IMR-90 (cell line): Measurements from ENCODE around the gene ARPC5L. TPM values are rescaled to one million over a fixed set of nuclear protein-coding genes. Genes with fewer than 3 reads are reported as not detected.

Experiments used
- ATAC-seq: fragments of 200-7000 bp; cut with Tn5 transposase; 2 replicates; pipeline ENCODE4 v1.9.1; 2020; ENCODE audit warnings: low read depth, mild to moderate bottlenecking, moderate library complexity
- BruUV-seq: library from RNA; stranded (reverse); fragments of 400-500 nt; replicated peaks from 2 replicates; lab custom pipeline; 2021; lab: Mats Ljungman, UMichigan
- CTCF ChIA-PET: fragments of 300-600 bp; formaldehyde crosslinking; extraction: SDS; loops from one replicate; lab custom pipeline; 2021; ENCODE audit warnings: antibody characterized with exemption; lab: Yijun Ruan, JAX
- POLR2A ChIA-PET: fragments of 300-600 bp; sonication (Branson Sonifier 250); formaldehyde crosslinking; loops from one replicate; lab custom pipeline; 2022; ENCODE audit warnings: antibody characterized with exemption; ENCODE audit not compliant: unreplicated experiment; lab: Charles Lee
- DNase-seq: peaks from one replicate; pipeline ENCODE4 v3.0.0; 2013
- H2AFZ ChIP-seq: replicated peaks from 2 replicates; pipeline ENCODE3; 2013; ENCODE audit warnings: low read length, mild to moderate bottlenecking; ENCODE audit not compliant: poor library complexity
- H2AK5ac ChIP-seq: 2 replicates; pipeline ENCODE4 v1.6.1; 2013; ENCODE audit warnings: low read depth, low read length, inconsistent platforms
- H2AK9ac ChIP-seq: replicated peaks from 2 replicates; pipeline ENCODE3; 2013; ENCODE audit warnings: mild to moderate bottlenecking, low read depth, low read length, moderate library complexity; ENCODE audit not compliant: poor library complexity
- H2BK120ac ChIP-seq: 2 replicates; pipeline ENCODE4 v1.6.1; 2013; ENCODE audit warnings: low read depth, low read length, inconsistent platforms
- H2BK15ac ChIP-seq: 3 replicates; pipeline ENCODE4 v1.6.1; 2013; ENCODE audit warnings: low read depth, low read length, inconsistent platforms
- H2BK20ac ChIP-seq: 2 replicates; pipeline ENCODE4 v1.6.1; 2013; ENCODE audit warnings: low read depth, mild to moderate bottlenecking, inconsistent platforms, low read length, moderate library complexity
- H2BK5ac ChIP-seq: 2 replicates; pipeline ENCODE4 v1.6.1; 2013; ENCODE audit warnings: mild to moderate bottlenecking, low read depth, low read length, inconsistent platforms; ENCODE audit not compliant: poor library complexity, severe bottlenecking
- H3K14ac ChIP-seq: replicated peaks from 2 replicates; pipeline ENCODE4 v1.6.1; 2013; ENCODE audit warnings: low read depth, low read length, inconsistent platforms
- H3K18ac ChIP-seq: 2 replicates; pipeline ENCODE4 v1.6.1; 2013; ENCODE audit warnings: low read depth, low read length, control low read depth
- H3K23ac ChIP-seq: 2 replicates; pipeline ENCODE4 v1.6.1; 2013; ENCODE audit warnings: low read depth, low read length, inconsistent platforms
- H3K27ac ChIP-seq: 2 replicates; pipeline ENCODE4 v1.5.1; 2013; ENCODE audit warnings: mild to moderate bottlenecking, control low read depth, low read length; ENCODE audit not compliant: insufficient read depth
- H3K27me3 ChIP-seq: 2 replicates; pipeline ENCODE4 v1.6.1; 2013; ENCODE audit warnings: low read length; ENCODE audit not compliant: control insufficient read depth, insufficient read depth
- H3K36me3 ChIP-seq: 2 replicates; pipeline ENCODE4 v1.6.1; 2013; ENCODE audit warnings: low read length, mixed read lengths; ENCODE audit not compliant: control insufficient read depth, insufficient read depth
- H3K4ac ChIP-seq: 2 replicates; pipeline ENCODE4 v1.6.1; 2013; ENCODE audit warnings: low read depth, low read length, inconsistent platforms
- H3K4me1 ChIP-seq: 2 replicates; pipeline ENCODE4 v1.6.1; 2013; ENCODE audit warnings: low read length, mixed read lengths; ENCODE audit not compliant: control insufficient read depth, insufficient read depth
- H3K4me2 ChIP-seq: 2 replicates; pipeline ENCODE4 v1.6.1; 2013; ENCODE audit warnings: low read depth, mild to moderate bottlenecking, control low read depth, low read length, moderate library complexity
- H3K4me3 ChIP-seq: 2 replicates; pipeline ENCODE4 v1.5.1; 2013; ENCODE audit warnings: low read depth, mild to moderate bottlenecking, control low read depth, low read length, moderate library complexity; ENCODE audit not compliant: insufficient read depth
- H3K56ac ChIP-seq: 2 replicates; pipeline ENCODE4 v1.6.1; 2013; ENCODE audit warnings: low read length, inconsistent platforms; ENCODE audit not compliant: insufficient read depth; ENCODE audit errors: extremely low read depth
- H3K79me1 ChIP-seq, 2 experiments: 2 replicates each; pipeline ENCODE4 v1.6.1; 2013; ENCODE audit warnings: low read length in 2 of 2, inconsistent platforms in 1 of 2, low read depth in 1 of 2
- H3K9ac ChIP-seq: 2 replicates; pipeline ENCODE4 v1.6.1; 2013; ENCODE audit warnings: low read depth, low read length, control low read depth
- H3K9me1 ChIP-seq: 2 replicates; pipeline ENCODE4 v1.6.1; 2013; ENCODE audit warnings: low read length, inconsistent platforms; ENCODE audit not compliant: insufficient read depth
- H3K9me3 ChIP-seq: 2 replicates; pipeline ENCODE4 v1.6.1; 2013; ENCODE audit warnings: low read length; ENCODE audit not compliant: control insufficient read depth, insufficient read depth
- H4K20me1 ChIP-seq: 2 replicates; pipeline ENCODE4 v1.6.1; 2013; ENCODE audit warnings: low read length, inconsistent platforms; ENCODE audit not compliant: insufficient read depth
- H4K5ac ChIP-seq: 2 replicates; pipeline ENCODE4 v1.6.1; 2013; ENCODE audit warnings: mild to moderate bottlenecking, low read depth, low read length, control low read depth
- H4K8ac ChIP-seq, 2 experiments: 2 replicates each; pipeline ENCODE4 v1.6.1; 2013; ENCODE audit warnings: low read depth in 2 of 2, low read length in 2 of 2, control low read depth in 1 of 2, inconsistent platforms in 1 of 2
- H4K91ac ChIP-seq: 2 replicates; pipeline ENCODE4 v1.6.1; 2013; ENCODE audit warnings: low read depth, low read length, inconsistent platforms; ENCODE audit not compliant: insufficient read depth
- BHLHE40 ChIP-seq: fragments of 150-350 bp; IDR thresholded peaks from 2 replicates; pipeline ENCODE4 v1.6.1; 2016; ENCODE audit warnings: mild to moderate bottlenecking, low read depth, low read length
- CEBPB ChIP-seq: IDR thresholded peaks from 2 replicates; pipeline ENCODE4 v1.6.1; 2012; ENCODE audit warnings: low read depth, low read length, improper control_type of control experiment
- CHD1 ChIP-seq: IDR thresholded peaks from 2 replicates; pipeline ENCODE4 v1.6.1; 2012; ENCODE audit warnings: low read depth, low read length, improper control_type of control experiment
- CTCF ChIP-seq: conservative IDR thresholded peaks from 2 replicates; pipeline ENCODE4 v1.5.1; 2012; ENCODE audit warnings: mild to moderate bottlenecking, low read depth, low read length, improper control_type of control experiment
- ELK1 ChIP-seq: fragments of 150-350 bp; IDR thresholded peaks from 2 replicates; pipeline ENCODE4 v1.6.1; 2016; ENCODE audit warnings: low read depth, mild to moderate bottlenecking, low read length, moderate library complexity, borderline replicate concordance
- FOS ChIP-seq: fragments of 150-350 bp; IDR thresholded peaks from 2 replicates; pipeline ENCODE4 v1.6.1; 2016; ENCODE audit warnings: low read depth, low read length
- MAFK ChIP-seq: IDR thresholded peaks from 2 replicates; pipeline ENCODE4 v1.6.1; 2012; ENCODE audit warnings: low read depth, low read length, improper control_type of control experiment
- MAZ ChIP-seq: IDR thresholded peaks from 2 replicates; pipeline ENCODE4 v1.6.1; 2012; ENCODE audit warnings: low read depth, mild to moderate bottlenecking, low read length, improper control_type of control experiment, moderate library complexity, borderline replicate concordance
- MXI1 ChIP-seq: IDR thresholded peaks from 2 replicates; pipeline ENCODE4 v1.6.1; 2012; ENCODE audit warnings: low read depth, mild to moderate bottlenecking, low read length, moderate library complexity, borderline replicate concordance
- NFE2L2 ChIP-seq: fragments of 150-350 bp; IDR thresholded peaks from 2 replicates; pipeline ENCODE4 v1.6.1; 2016; ENCODE audit warnings: low read depth, mild to moderate bottlenecking, low read length
- POLR2A ChIP-seq: IDR thresholded peaks from 2 replicates; pipeline ENCODE4 v1.6.1; 2012; ENCODE audit warnings: mild to moderate bottlenecking, low read depth, low read length
- RAD21 ChIP-seq: IDR thresholded peaks from 2 replicates; pipeline ENCODE4 v1.6.1; 2012; ENCODE audit warnings: low read length, improper control_type of control experiment
- RCOR1 ChIP-seq: IDR thresholded peaks from 2 replicates; pipeline ENCODE4 v1.6.1; 2012; ENCODE audit warnings: mild to moderate bottlenecking, low read length, improper control_type of control experiment; ENCODE audit not compliant: insufficient replicate concordance
- RFX5 ChIP-seq: IDR thresholded peaks from 2 replicates; pipeline ENCODE4 v1.8.0; 2012; ENCODE audit warnings: low read depth, mild to moderate bottlenecking, low read length, moderate library complexity
- SMC3 ChIP-seq: fragments of 150-350 bp; IDR thresholded peaks from 2 replicates; pipeline ENCODE4 v1.6.1; 2016; ENCODE audit warnings: low read depth, mild to moderate bottlenecking, antibody characterized with exemption, low read length, moderate library complexity
- USF2 ChIP-seq: fragments of 150-350 bp; IDR thresholded peaks from 2 replicates; pipeline ENCODE4 v1.6.1; 2017; ENCODE audit warnings: mild to moderate bottlenecking, antibody characterized with exemption, low read length, low read depth
- WGBS, 2 experiments: methylation state at CpG; one replicate each; pipeline versions ENCODE4 v1.1.5 to v1.1.7; 2013; ENCODE audit warnings: missing lambda C conversion rate in 2 of 2; ENCODE audit not compliant: insufficient read length in 1 of 2; ENCODE audit errors: extremely low coverage in 2 of 2; 5-methylcytosine and 5-hydroxymethylcytosine counted together
- dilution Hi-C: fragments of 300-500 bp; cut with HindIII; formaldehyde crosslinking; loops from one replicate; pipeline ENCODE4 v1.14.3; 2018; ENCODE audit warnings: low sequenced_read_pairs; ENCODE audit not compliant: unreplicated experiment
- in situ Hi-C: fragments of 300-500 bp; cut with MboI; formaldehyde crosslinking; loops from 3 replicates; pipeline ENCODE4 v1.14.3; 2019; ENCODE audit warnings: low sequenced_read_pairs, inconsistent platforms, mixed read lengths
- intact Hi-C: fragments of 100-400 bp; cut with micrococcal nuclease; formaldehyde crosslinking; loops from 2 replicates; pipeline ENCODE4 v1.10.0; 2022
- polyA plus RNA-seq, 3 experiments: library from polyadenylated mRNA; depleted of rRNA; stranded (reverse); fragments of >200 nt; gene quantifications; 2 replicates each; pipeline ENCODE4 v1.2.3, GENCODE V29; 2012; ENCODE audit warnings: low replicate concordance in 1 of 3
- total RNA-seq: library from RNA; depleted of rRNA; stranded (reverse); fragments of >200 nt; gene quantifications from 2 replicates; pipeline ENCODE4 v1.2.3, GENCODE V29; 2012

The ARPC5L gene
- total and polyA plus RNA-seq, 2 of the 4 experiments (the other 2 are of a cell fraction), result 11.1 to 53.8 TPM

- Histone ChIP-seq H4K5ac (no peak overlapping the region), H3K79me1 (peaks cover 10 to 15% of the 10 kb centered on the region in 2 experiments), H2BK5ac (no peak overlapping the region), H3K9ac (no peak overlapping the region), H2BK20ac (no peak overlapping the region), H3K27me3 (no peaks in the 10 kb centered on the region), H3K23ac (no peak overlapping the region), H2AK5ac (no peak overlapping the region), H3K4me2 (no peak overlapping the region), H3K4me3 (no peak overlapping the region), H2BK15ac (no peak overlapping the region), H3K56ac (no peak overlapping the region), H3K9me3 (no peaks in the 10 kb centered on the region), H3K36me3 (peaks cover 57% of the 10 kb centered on the region), H3K4me1 (peaks cover 2% of the 10 kb centered on the region; the same call in 1 of the 2 replicates), H4K8ac (no peak overlapping the region), H3K18ac (no peak overlapping the region), H3K4ac (no peak overlapping the region), H3K9me1 (peaks cover 3% of the 10 kb centered on the region; the same call in 1 of the 2 replicates), H2AK9ac (no peak overlapping the region), H3K14ac (no peak overlapping the region), H3K27ac (no peak overlapping the region), H2BK120ac (no peak overlapping the region), H4K91ac (no peak overlapping the region), H2AFZ (no peak overlapping the region), H4K20me1 (peaks cover 20% of the 10 kb centered on the region)
- intact Hi-C loops (no loop called here), dilution Hi-C loops (no loop called here), in situ Hi-C loops (no loop called here)
- TF ChIP-seq CEBPB (no peak), USF2 (no peak), POLR2A (no peak), RCOR1 (no peak), MXI1 (no peak), SMC3 (no peak), ELK1 (no peak), MAZ (no peak), CHD1 (no peak), RFX5 (no peak), BHLHE40 (no peak), MAFK (no peak), FOS (no peak), CTCF (no peak), NFE2L2 (no peak), RAD21 (no peak)
- WGBS, 2 experiments, result 75% methylated on average over 7 of the region's 9 CpGs; no CpG with 5 or more reads in 1 of the 2 experiments
- ATAC-seq (no peak), DNase-seq (no peak)
- CTCF ChIA-PET, result interaction anchor here (0.5 kb wide), 1 partner anchor 349 kb away, joined by 5 read pairs; no protein-coding TSS in a partner anchor
- POLR2A ChIA-PET, result no interaction called here
- BruUV-seq, result no TSS peak
These were observed 18.6 kb downstream of the ARPC5L start for GRCh38 chr9:124880501-124880900.
